GM12864 (cell line): ENCODE results near the gene PDE8B.

Source experiments
- DNase-seq: peaks from one replicate; pipeline ENCODE4 v3.0.0-alpha.2; 2011; ENCODE audit warnings: low read depth
- H3K4me3 ChIP-seq: 2 replicates; pipeline ENCODE4 v1.5.1; 2011; ENCODE audit warnings: mild to moderate bottlenecking, low read depth, low read length, control low read depth
- CTCF ChIP-seq: IDR thresholded peaks from 2 replicates; pipeline ENCODE4 v1.5.1; 2011; ENCODE audit warnings: low read depth, mild to moderate bottlenecking, moderate library complexity, low read length, control low read depth, inconsistent platforms; ENCODE audit errors: missing control alignments

The PDE8B gene

GRCh38 chr5:77262697-77263096 is 52.2 kb downstream of the PDE8B start:
- no peak for TF ChIP-seq CTCF
- no peak overlapping the region for H3K4me3 ChIP-seq
- DNase-seq, result no peak

GRCh38 chr5:77266291-77266690 is 55.8 kb downstream of the PDE8B start:
- H3K4me3 ChIP-seq, result no peak overlapping the region
- no peak for DNase-seq
- TF ChIP-seq CTCF, result no peak

- no peak overlapping the region for H3K4me3 ChIP-seq
- no peak for DNase-seq
- no peak for TF ChIP-seq CTCF
Measured at GRCh38 chr5:77267496-77267895, 57.0 kb downstream of the PDE8B start.

GRCh38 chr5:77272206-77272605 is 61.7 kb downstream of the PDE8B start:
- TF ChIP-seq CTCF, result no peak
- no peak for DNase-seq

GRCh38 chr5:77277759-77278158 is 67.3 kb downstream of the PDE8B start:
- DNase-seq, result no peak
- no peak for TF ChIP-seq CTCF
- H3K4me3 ChIP-seq, result no peak overlapping the region

More at GRCh38 chr5:77272206-77272605, 61.7 kb downstream of the PDE8B start:
- no peak overlapping the region for H3K4me3 ChIP-seq

GRCh38 chr5:77280036-77280435 is 69.6 kb downstream of the PDE8B start:
- no peak for TF ChIP-seq CTCF
- DNase-seq, result no peak
- H3K4me3 ChIP-seq, result no peak overlapping the region

GRCh38 chr5:77281969-77282336 is 71.5 kb downstream of the PDE8B start:
- H3K4me3 ChIP-seq, result no peak overlapping the region
- TF ChIP-seq CTCF, result no peak

More at GRCh38 chr5:77281969-77282336, 71.5 kb downstream of the PDE8B start:
- no peak for DNase-seq
